ENCODE data around the gene TRIO. TPM values are rescaled to one million over a fixed set of nuclear protein-coding genes. Genes with fewer than 3 reads are reported as not detected.

TRIO gene
- total and polyA plus RNA-seq, 2 of the 8 experiments (the other 6 are each of a cell fraction or from before 2014, with no cell fraction given), result 35.1 to 69.1 TPM

DNA sequence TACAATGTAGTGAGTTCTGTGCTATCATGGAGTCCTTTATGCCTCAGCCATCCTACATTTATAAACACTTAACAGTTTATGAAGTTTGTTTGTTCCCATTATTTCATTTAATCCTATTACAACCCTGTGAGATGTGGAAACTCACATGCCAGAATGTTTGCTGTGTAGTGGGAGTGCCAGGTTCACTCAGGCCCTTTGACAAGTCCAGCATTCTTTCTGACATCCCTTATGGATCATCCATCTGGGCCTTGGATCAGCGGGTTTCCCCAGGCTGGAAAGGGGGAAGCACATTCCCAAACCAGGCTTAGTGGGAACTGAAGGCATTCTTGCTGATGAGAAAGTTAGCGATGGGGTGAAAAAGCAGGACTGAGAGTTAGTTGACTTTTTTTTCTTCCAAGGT, 310.3 kb downstream of the TRIO start:
- H4K20me1 ChIP-seq (replicated peaks in 1 of 2; ENCODE audit: control insufficient read depth in 1 of 2, insufficient read depth in 2 of 2, low read length in 2 of 2), result peaks cover 0 to 1% of the 10 kb centered on the region in 2 experiments
- no peak overlapping the region for H2AFZ ChIP-seq (ENCODE audit: low read length)
- H2AK5ac ChIP-seq (ENCODE audit: low read depth, low read length), result peak overlapping the region; percentile 48; the same call in 1 of the 2 replicates
- peaks cover 4 to 13% (median 7%) of the 10 kb centered on the region in 4 experiments for H3K4me1 ChIP-seq (replicated peaks in 1 of 4; ENCODE audit: control insufficient read depth in 3 of 4, insufficient read depth in 4 of 4, low read length in 3 of 4)
- H3K27ac ChIP-seq (ENCODE audit: low read depth, low read length), result no peak overlapping the region
- no peaks in the 10 kb centered on the region for H3K79me2 ChIP-seq (ENCODE audit: control insufficient read depth in 1 of 2, insufficient read depth in 2 of 2, low read length in 2 of 2)
- no peak overlapping the region for H3K14ac ChIP-seq (ENCODE audit: insufficient read length)
- H2BK20ac ChIP-seq (ENCODE audit: low read length), result no peak overlapping the region
- no peak overlapping the region for H4K5ac ChIP-seq (ENCODE audit: insufficient read length, low read depth, low read length)
- ChIA-PET CTCF (ENCODE audit: partially characterized antibody) (no interaction called here), POLR2A (ENCODE audit: partially characterized antibody) (no interaction called here)
- H3K56ac ChIP-seq (replicated peaks; ENCODE audit: insufficient read length, low read depth, low read length), result no peak overlapping the region
- WGBS, 2 experiments (ENCODE audit: extremely low coverage in 1 of 2, insufficient coverage in 1 of 2, insufficient read length in 1 of 2, insufficient replicate concordance in 2 of 2, low coverage in 1 of 2, low lambda C conversion rate in 2 of 2, missing lambda C conversion rate in 1 of 2), result 88% methylated on average over 2 of the region's 2 CpGs; no CpG with 5 or more reads in 1 of the 2 experiments
- H2BK12ac ChIP-seq (ENCODE audit: low read depth, low read length), result no peak overlapping the region
- no peak overlapping the region for H3K4me3 ChIP-seq (ENCODE audit: extremely low read depth in 1 of 4, insufficient read depth in 2 of 4, low read depth in 3 of 4, low read length in 4 of 4)
- H3K27me3 ChIP-seq (replicated peaks in 1 of 4; ENCODE audit: control insufficient read depth in 3 of 4, extremely low read depth in 1 of 4, insufficient read depth in 3 of 4, low read length in 3 of 4), result no peaks in the 10 kb centered on the region
- H3K23ac ChIP-seq (ENCODE audit: insufficient read length), result no peak overlapping the region
- peaks cover 3 to 17% of the 10 kb centered on the region in 2 experiments; a peak in 1 of 4 replicates for H3K9me3 ChIP-seq (ENCODE audit: insufficient read depth in 2 of 2, low read depth in 1 of 2, low read length in 1 of 2)
- H2BK5ac ChIP-seq (ENCODE audit: low read depth, low read length), result no peak overlapping the region
- H3K4me2 ChIP-seq (ENCODE audit: insufficient read depth in 1 of 2, low read depth in 2 of 2, low read length in 2 of 2), result no peak overlapping the region; a peak in 1 of 4 replicates
- DNase-seq (ENCODE audit: low read depth in 1 of 2, low spot score in 2 of 2), result no peak
- no peak overlapping the region for H2BK120ac ChIP-seq (replicated peaks; ENCODE audit: low read depth, low read length)
- peaks cover 0 to 11% (median 1%) of the 10 kb centered on the region in 4 experiments; a peak in 2 of 8 replicates for H3K36me3 ChIP-seq (ENCODE audit: control insufficient read depth in 2 of 4, insufficient read depth in 4 of 4, low read length in 3 of 4)
- H3K23me2 ChIP-seq (ENCODE audit: low read depth, low read length), result no peaks in the 10 kb centered on the region
- FAIRE-seq, result no peak
- H3K4ac ChIP-seq (replicated peaks; ENCODE audit: insufficient read length, low read depth, low read length), result no peak overlapping the region
- no peak overlapping the region for H2BK15ac ChIP-seq (ENCODE audit: low read length)
- peak overlapping the region in 1 of 4 experiments; percentile 18; a peak in 1 of 7 replicates for H3K9ac ChIP-seq (replicated peaks in 1 of 4; ENCODE audit: extremely low read depth in 1 of 4, low read depth in 3 of 4, low read length in 3 of 4)
- H3K18ac ChIP-seq (ENCODE audit: extremely low read depth, low read length), result no peak overlapping the region
- peaks cover 3% of the 10 kb centered on the region; the same call in 1 of the 2 replicates for H3K79me1 ChIP-seq (ENCODE audit: low read depth, low read length)
- no peak overlapping the region for H4K91ac ChIP-seq (replicated peaks; ENCODE audit: insufficient read length, low read length)
- H4K8ac ChIP-seq (ENCODE audit: extremely low read depth, insufficient read depth, low read length), result no peak overlapping the region
- no peak for TF ChIP-seq MAX (IDR thresholded peaks at IDR 0.05)
- no peak for TF ChIP-seq RNF2 (IDR thresholded peaks at IDR 0.05; ENCODE audit: borderline replicate concordance, low read depth, low read length, missing control alignments, poor library complexity, severe bottlenecking)
- TF ChIP-seq SAP30 (IDR thresholded peaks at IDR 0.05; ENCODE audit: insufficient read depth, insufficient replicate concordance, low read length), result no peak
- no peak for TF ChIP-seq POU5F1 (IDR thresholded peaks at IDR 0.05; ENCODE audit: low read depth, low read length)
- no peak for TF ChIP-seq CTBP2 (IDR thresholded peaks at IDR 0.05; ENCODE audit: borderline replicate concordance, insufficient read depth, insufficient read length, low read length)
- no peak for TF ChIP-seq HDAC2 (IDR thresholded peaks at IDR 0.05; ENCODE audit: borderline replicate concordance in 1 of 2, low read depth in 2 of 2, low read length in 2 of 2)
- no peak for TF ChIP-seq EZH2 (IDR thresholded peaks at IDR 0.05; ENCODE audit: low read depth, low read length, severe bottlenecking)
- TF ChIP-seq TCF12 (IDR thresholded peaks at IDR 0.05; ENCODE audit: low read depth, low read length), result no peak
- TF ChIP-seq E2F6 (IDR thresholded peaks at IDR 0.05), result no peak
- TF ChIP-seq ZNF274 (IDR thresholded peaks at IDR 0.05; ENCODE audit: borderline replicate concordance, extremely low read depth, low read length), result no peak
- TF ChIP-seq SP2 (IDR thresholded peaks at IDR 0.05; ENCODE audit: low read length), result no peak
